ENCODE data around the gene SCIN.
A peak's percentile ranks its signal among the peaks of the same experiment; 100 is the strongest.
"Not testable (repeated sequence)": the region's sequence is repeated elsewhere in the genome, so short reads cannot be mapped to it uniquely, and the experiment has no call there.

SCIN gene

GRCh38 chr7:12650080-12650479 is 79.6 kb downstream of the SCIN start:
- no peak for DNase-seq

- DNase-seq = no peak
These were observed 82.6 kb downstream of the SCIN start for GRCh38 chr7:12653110-12653509.

- DNase-seq = peak; percentile 66
These were observed 83.0 kb downstream of the SCIN start for GRCh38 chr7:12653518-12653917.

DNA sequence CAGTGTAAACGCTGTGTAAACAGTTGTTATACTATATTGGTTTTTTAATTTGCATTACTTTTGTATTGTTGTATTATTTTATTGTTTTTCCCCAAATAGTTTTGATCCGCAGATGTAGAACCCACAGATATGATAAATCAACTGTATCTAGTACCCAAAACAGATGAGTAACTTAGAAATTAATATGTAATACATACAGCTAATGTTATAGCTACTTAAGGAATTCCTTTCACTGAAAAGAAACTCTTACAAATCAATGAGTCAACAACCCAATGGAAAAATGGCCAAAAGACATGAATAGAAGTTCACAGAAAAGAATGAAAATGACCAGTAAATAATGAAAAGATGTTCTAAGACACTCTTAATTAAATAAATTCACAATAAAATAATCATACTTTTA is 84.6 kb downstream of the SCIN start:
- DNase-seq = no peak

DNA sequence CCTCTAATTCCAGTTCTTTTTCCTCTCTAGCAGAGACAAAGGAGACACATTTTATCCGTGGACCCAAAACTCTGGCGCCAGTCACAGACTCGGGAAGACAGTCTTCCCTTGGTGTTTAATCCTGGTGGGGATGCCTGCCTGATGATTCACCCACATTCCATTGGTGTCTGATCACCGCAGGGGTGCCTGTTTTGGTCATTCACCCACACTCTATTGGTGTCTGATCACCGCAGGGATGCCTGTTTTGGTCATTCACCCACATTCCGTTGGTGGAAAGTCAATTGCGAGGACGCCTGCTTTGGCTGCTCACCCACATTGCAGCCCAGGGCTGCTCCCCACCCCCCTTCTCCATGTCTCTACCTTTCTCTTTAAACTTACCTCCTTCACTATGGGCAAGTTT is 89.9 kb downstream of the SCIN start:
- not testable (repeated sequence) for DNase-seq

GRCh38 chr7:12660986-12661385 is 90.5 kb downstream of the SCIN start:
- DNase-seq = not testable (repeated sequence)

DNA sequence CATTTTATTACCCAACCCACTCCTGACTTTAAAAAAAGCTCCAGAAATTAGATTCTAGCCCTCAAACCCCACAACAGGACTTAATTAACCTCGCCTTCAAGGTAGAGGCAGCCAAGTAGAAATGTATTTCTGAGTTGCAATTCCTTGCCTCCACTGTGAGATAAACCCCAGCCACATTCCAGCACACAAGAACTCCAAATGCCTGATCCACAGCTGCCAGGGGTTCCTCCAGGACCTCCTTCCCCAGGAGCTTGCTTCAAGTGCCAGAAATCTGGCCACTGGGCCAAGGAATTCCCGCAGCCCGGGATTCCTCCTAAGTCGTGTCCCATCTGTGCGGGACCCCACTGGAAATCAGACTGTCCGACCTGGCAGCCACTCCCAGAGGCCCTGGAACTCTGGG is 91.1 kb downstream of the SCIN start:
- DNase-seq = no peak

DNA sequence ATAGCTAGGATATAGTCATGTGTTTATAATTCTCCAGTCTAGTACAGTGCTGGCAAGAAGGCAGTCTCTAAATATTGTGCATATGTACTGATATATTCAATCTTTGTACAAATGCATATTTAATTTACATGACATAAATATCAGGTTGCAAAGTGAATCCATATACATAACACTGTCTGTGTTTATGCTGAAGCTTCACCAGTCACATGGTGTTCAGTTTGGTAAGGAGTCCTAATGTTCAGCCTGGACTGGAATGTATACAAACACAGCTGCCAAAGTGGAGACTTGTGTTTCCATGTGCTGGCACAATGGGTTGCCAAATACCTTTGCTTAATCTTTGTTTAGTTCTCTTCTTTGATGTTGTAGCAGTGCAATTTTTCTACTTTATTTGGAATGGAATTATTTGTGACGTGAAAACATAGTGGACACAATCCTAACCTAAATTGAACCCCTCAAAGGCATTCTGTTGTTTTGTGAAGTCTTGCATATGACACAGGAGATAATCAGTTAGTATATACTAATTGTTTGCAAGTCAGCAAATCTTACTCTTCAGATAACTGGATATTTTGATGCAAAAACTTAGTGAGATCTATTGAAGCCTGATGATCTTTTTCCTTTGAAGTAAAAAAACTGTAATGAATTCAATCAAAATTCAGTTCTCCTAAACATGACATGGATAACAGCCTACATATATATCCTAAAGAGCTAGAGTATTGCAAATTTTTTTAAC is 99.6 kb downstream of the SCIN start:
- no peak for DNase-seq

GRCh38 chr7:12670743-12671520 is 100.4 kb downstream of the SCIN start:
- DNase-seq = no peak

- DNase-seq = not testable (repeated sequence)
These were observed 102.9 kb downstream of the SCIN start for GRCh38 chr7:12673436-12673835.

DNA sequence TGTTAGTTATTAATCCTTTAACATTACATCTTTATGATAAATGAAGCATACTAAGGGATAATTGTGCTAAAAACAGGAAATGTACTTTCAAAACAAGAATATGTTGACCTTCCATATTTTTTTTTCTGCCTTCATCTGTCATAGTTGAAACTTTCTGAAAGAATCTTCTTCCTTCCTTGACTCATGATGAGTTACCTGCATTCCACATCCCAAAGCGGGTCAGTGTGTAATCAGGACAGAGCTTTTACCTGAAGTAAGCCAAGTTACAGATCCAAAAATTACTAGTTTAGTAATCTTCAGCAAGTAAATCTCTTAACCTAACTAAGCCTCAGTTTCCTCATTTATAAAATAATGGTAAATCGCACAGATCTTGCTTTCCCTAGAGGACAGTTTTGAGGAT is 103.5 kb downstream of the SCIN start:
- DNase-seq = no peak

DNA sequence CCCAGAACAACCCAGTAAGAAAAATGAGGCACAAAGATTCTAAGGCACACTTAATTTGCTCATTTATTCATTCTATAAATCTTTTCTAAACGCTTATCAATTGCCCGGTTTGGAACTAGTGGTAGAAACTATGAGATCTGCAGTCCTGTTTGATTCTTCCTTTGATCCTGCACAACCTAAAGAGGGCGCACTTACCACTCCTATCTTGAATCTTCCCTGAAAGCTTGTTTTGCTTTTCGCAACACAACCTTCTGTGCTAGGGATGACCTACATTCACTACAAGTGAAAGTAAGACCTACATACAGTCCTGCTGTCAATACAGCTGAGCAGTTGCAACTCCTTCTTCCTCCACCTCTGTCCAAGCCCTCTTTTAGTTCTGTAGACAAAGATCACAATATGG is 104.3 kb downstream of the SCIN start:
- no peak for DNase-seq

DNA sequence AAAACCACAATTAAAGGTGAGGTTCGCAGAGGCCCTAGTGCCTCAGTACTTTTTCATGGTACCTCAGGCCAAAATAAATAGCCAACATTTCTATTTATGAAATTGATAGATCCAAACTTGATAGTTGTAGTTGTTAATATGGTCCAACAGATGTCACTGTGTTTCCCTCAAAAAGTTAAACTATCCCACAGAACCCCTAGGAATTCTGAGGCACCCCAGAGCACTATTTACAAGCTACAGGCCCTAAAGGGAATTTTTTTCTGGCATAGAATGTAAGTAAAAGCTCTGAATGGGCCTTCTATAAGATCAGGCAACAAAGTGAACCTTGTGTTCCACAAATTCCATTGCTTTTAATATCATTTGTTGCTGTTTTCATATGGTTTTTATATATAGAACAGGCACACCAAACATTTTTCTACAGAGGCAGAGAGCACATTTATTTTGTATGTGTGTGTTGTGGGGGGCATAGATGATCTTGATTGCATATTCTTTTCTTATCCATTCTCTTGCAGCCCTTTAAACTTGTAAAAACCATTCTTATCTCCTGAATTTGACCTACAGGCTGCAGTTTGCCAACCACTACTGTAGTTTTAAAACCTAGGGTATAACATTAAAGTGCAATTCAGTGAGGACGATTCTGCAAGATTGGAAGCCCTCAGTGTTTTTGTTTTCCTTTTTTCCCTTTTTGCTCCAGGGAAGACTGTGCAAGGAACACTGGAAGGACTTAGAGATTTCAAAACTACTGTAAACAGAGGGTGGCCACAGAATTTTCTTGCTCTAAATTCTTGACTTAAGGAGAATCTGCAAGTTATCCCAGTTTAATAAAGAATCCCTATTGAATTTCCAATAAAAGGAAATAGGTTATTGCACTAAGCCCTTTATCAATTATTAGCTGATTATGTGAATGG is 113.4 kb downstream of the SCIN start:
- DNase-seq = peak; percentile 44

DNA sequence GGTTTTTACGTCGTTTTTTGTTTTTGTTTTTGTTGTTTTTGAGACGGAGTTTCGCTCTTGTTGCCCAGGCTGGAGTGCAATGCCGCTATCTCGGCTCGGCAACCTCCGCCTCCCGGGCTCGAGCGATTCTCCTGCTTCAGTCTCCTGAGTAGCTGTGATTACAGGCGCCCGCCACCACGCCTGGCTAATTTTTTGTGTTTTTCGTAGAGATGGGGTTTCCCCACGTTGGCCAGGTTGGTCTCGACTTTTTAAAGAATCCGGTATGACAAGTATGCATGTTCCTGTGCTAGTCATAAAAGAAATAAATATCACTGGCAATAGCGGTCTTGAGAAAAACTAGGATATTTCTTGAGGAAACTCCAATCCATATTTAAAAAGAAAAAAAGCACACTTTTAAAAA is 114.2 kb downstream of the SCIN start:
- no peak for DNase-seq

DNA sequence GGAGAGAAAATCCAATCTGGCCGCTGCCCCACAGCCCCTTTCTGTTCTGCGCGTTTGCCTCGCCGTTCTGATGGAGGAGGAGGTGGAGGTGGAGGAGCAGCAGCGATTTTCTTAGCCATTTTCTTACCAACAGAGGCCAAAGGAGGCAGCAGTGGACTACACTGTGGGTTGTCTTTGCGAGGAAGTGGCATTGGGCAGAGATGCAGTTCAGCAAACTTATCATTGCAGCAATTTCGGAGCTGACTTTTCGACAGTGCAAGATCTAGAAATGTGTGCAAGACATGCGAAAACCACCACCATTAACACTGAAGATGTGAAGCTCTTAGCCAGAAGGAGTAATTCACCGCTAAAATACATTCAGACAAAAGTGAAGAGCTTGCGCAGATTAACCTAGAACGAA is 115.0 kb downstream of the SCIN start:
- DNase-seq = no peak

- peak; percentile 91 for DNase-seq
These were observed 115.8 kb downstream of the SCIN start for GRCh38 chr7:12686234-12686890.

GRCh38 chr7:12686891-12687717 is 116.6 kb downstream of the SCIN start, which contains the start of gene ARL4A:
ARL4A (plus strand) TSS chr7:12687633; CDS start chr7:12688255, 622 bp downstream.
- DNase-seq = peak; percentile 99

GRCh38 chr7:12687718-12688171 is 117.2 kb downstream of the SCIN start:
- DNase-seq = no peak

DNA sequence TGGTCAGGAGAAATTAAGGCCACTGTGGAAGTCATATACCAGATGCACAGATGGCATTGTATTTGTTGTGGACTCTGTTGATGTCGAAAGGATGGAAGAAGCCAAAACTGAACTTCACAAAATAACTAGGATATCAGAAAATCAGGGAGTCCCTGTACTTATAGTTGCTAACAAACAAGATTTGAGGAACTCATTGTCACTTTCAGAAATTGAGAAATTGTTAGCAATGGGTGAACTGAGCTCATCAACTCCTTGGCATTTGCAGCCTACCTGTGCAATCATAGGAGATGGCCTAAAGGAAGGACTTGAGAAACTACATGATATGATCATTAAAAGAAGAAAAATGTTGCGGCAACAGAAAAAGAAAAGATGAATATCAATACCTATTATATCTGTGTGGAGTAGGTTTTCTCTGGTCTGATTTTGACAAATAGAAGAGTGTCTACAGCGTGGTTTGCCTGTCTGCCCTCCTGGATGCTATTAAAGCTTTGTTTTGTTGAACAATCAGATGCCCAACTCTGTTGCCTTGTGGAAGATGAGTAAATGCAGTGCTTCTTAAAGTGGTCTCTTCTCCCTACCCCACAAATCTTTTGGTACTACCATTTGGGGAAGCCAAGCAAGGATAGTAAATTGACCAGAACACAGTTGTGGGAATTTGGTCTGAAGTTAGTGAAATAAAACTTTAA is 118.1 kb downstream of the SCIN start:
- not testable (repeated sequence) for DNase-seq

- DNase-seq = no peak
These were observed 118.9 kb downstream of the SCIN start for GRCh38 chr7:12689451-12689850.
